GM12892 (cell line): ENCODE data around the gene GTF2F2.

ENCODE experiments used
- POLR2A ChIP-seq: IDR thresholded peaks from 2 replicates; pipeline ENCODE4 v1.6.1; 2011; ENCODE audit warnings: low read depth, low read length, control low read depth
- POLR2AphosphoS5 ChIP-seq: IDR thresholded peaks from 2 replicates; pipeline ENCODE4 v1.6.1; 2011; ENCODE audit warnings: low read depth, low read length, control low read depth
- TAF1 ChIP-seq: IDR thresholded peaks from 2 replicates; pipeline ENCODE4 v1.6.1; 2011; ENCODE audit warnings: low read depth, mild to moderate bottlenecking, control low read depth, low read length, borderline replicate concordance

DNA sequence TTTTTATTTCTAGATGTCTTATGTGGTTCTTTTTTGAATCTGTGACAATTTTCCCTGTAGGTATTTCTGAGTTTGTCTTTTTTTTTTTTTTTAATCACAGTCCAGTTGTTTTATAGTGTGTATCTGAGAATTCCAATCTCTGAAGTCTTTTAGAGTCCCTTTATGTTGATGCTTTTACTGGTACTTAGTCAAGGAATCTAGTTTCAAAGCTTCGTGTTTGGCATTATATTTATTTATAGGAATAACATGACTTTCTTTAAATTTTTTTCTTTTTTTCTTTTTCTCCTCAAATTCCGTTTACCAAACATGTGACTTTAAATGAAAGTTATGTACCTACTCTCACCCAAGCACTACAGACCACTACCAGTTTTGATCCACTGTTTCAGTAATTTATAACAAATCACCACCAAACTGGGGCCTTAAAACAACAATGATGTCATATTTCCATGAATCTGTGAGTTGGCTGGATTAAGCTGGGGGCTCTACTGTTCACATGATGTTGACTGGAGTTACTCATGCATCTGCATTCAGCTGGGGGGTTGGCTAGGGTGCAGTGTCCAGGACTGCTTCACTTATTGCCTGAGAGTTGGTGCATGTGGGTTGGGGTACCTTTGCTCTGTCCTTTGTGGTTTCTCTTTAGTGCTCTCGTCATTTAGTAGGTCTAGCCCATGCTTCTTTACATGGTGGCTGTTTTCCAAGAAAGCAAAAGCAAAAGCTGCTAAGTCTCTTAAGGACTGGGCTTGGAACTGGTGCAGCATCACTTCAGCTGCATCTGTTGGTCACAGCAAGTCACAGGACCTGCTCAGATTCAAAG lies 58.2 kb downstream of the GTF2F2 start:
- TF ChIP-seq POLR2A (no peak), POLR2AphosphoS5 (no peak), TAF1 (no peak)
